Embryonic facial prominence (tissue), 1 donor: ENCODE measurements around the gene ALPK3.

Experiments
- DNase-seq: peaks from one replicate; pipeline ENCODE4 v3.0.0-alpha.2; 2016; ENCODE audit errors: extremely low spot score

ALPK3 gene

DNA sequence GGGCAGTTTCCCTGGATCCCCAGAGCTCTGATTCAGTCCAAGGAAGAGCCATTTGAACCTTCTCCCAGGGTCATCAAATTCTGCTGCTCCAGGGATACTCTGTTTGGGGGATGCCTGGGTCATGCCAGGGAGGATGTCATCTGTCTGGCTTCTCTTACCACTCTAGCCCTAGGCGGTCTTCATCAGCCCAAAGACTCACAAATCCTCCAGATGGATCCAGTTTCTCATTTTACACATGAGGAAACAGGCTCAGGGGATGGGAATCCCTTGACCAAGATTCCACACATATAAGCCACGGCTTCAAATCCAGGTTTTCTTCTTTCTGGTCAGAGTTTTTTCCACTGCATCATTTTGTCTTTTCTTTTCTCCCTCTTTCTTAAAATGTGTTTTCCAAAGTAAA lies 104.0 kb downstream of the ALPK3 start:
- no peak for DNase-seq

DNA sequence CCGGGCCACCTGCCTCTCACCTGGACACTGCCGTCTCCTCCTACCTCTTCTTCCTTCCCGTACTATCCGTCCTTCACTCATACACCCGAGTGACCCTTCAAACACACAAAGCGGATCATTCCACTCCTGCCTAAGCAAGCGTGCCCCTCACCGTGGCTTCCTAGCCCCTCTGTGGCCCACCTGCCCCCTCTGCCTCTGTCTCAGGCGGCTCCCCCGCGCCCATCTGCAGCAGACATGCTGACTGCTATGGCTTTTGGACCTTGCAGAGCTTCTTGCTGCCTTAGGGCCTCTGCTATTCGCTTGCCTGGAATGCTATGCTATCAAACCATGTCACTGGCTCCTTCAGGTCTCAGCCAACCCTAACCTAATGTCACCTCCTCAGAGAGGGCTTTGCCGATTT lies 105.4 kb downstream of the ALPK3 start:
- no peak for DNase-seq
